ENCODE data around the gene TMSB15C. TPM values are rescaled to one million over a fixed set of nuclear protein-coding genes. Genes with fewer than 3 reads are reported as not detected.

Gene TMSB15C
- total RNA-seq, 1 experiment from 2014 or later: not detected

GRCh38 chrX:104113222-104113965 lies 37.4 kb upstream of the TMSB15C start:
- Histone ChIP-seq H3K27ac (ENCODE audit: low read depth, low read length) (no peak overlapping the region), H3K4me3 (replicated peaks in 1 of 2; ENCODE audit: low read depth in 1 of 2, low read length in 2 of 2) (no peak overlapping the region), H3K9me2 (ENCODE audit: insufficient read depth) (no peaks in the 10 kb centered on the region), H3K9me3 (ENCODE audit: control insufficient read depth in 1 of 2, insufficient read depth in 1 of 2, low read depth in 1 of 2, low read length in 2 of 2) (no peaks in the 10 kb centered on the region), H3K79me2 (ENCODE audit: insufficient read depth, low read length) (no peaks in the 10 kb centered on the region), H3K4me1 (ENCODE audit: control insufficient read depth in 1 of 2, insufficient read depth in 2 of 2, low read length in 2 of 2) (no peaks in the 10 kb centered on the region), H2AFZ (ENCODE audit: low read depth, low read length, poor library complexity, severe bottlenecking) (no peak overlapping the region), H4K20me1 (ENCODE audit: insufficient read depth) (no peaks in the 10 kb centered on the region), H3K27me3 (ENCODE audit: insufficient read depth, low read length) (peaks cover 3% of the 10 kb centered on the region; the same call in 1 of the 2 replicates), H3K36me3 (ENCODE audit: control insufficient read depth in 1 of 2, insufficient read depth in 2 of 2, low read length in 2 of 2) (no peaks in the 10 kb centered on the region), H3K9ac (ENCODE audit: low read length) (no peak overlapping the region), H3K4me2 (ENCODE audit: low read length) (no peak overlapping the region)
- ChIA-PET POLR2A (no interaction called here), RAD21 (ENCODE audit: low non-redundant PET in 1 of 2, low total read pairs in 2 of 2, uncharacterized antibody in 2 of 2, unreplicated experiment in 2 of 2) (no interaction called here), CTCF (no interaction called here)
- BruUV-seq (replicated peaks): no TSS peak
- TF ChIP-seq ATF3 (IDR thresholded peaks at IDR 0.05) (no peak), CTCF (IDR thresholded peaks at IDR 0.05 in 2 of 3, conservative IDR thresholded peaks at IDR 0.05 in 1 of 3; ENCODE audit: borderline replicate concordance in 1 of 3, insufficient read depth in 1 of 3, low read depth in 2 of 3, low read length in 2 of 3) (no peak), JUND (IDR thresholded peaks at IDR 0.05) (no peak), RAD21 (IDR thresholded peaks at IDR 0.05; ENCODE audit: low read depth) (no peak), EZH2 (IDR thresholded peaks at IDR 0.05) (no peak), ZBTB33 (IDR thresholded peaks at IDR 0.05; ENCODE audit: extremely low read depth, insufficient replicate concordance, low read length) (no peak), POLR2AphosphoS5 (IDR thresholded peaks at IDR 0.05; ENCODE audit: low read depth, low read length) (no peak)
- ATAC-seq (no peak), DNase-seq (ENCODE audit: low read depth, low spot score) (no peak)
- intact Hi-C loops (cut with micrococcal nuclease): no loop called here

All from HCT116 (cell line).